ENCODE data around the gene DIRAS3. TPM values are rescaled to one million over a fixed set of nuclear protein-coding genes. Genes with fewer than 3 reads are reported as not detected.

The DIRAS3 gene
- total RNA-seq, 1 donor: 0.43 TPM

DNA sequence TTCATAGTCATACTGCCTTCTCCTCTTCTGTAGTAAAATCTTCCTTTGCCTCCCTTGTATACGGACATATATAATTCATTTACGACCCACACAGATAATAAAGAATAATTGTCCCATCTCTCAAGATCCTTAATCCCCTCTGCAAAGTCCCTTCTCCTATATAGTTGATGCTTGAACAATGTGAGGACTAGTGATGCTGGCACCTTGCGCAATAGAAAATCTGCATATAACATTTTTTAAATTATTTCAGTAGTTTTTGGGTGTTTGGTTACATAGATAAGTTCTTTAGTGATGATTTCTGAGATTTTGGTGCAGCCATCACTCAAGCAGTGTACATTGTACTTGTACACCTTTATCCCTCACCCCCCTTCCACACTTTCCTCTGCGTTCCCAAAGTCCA, 21.0 kb downstream of the DIRAS3 start:
- no peak overlapping the region for H3K4me3 ChIP-seq (ENCODE audit: low read depth, low read length)
- TF ChIP-seq, protein P1, sequence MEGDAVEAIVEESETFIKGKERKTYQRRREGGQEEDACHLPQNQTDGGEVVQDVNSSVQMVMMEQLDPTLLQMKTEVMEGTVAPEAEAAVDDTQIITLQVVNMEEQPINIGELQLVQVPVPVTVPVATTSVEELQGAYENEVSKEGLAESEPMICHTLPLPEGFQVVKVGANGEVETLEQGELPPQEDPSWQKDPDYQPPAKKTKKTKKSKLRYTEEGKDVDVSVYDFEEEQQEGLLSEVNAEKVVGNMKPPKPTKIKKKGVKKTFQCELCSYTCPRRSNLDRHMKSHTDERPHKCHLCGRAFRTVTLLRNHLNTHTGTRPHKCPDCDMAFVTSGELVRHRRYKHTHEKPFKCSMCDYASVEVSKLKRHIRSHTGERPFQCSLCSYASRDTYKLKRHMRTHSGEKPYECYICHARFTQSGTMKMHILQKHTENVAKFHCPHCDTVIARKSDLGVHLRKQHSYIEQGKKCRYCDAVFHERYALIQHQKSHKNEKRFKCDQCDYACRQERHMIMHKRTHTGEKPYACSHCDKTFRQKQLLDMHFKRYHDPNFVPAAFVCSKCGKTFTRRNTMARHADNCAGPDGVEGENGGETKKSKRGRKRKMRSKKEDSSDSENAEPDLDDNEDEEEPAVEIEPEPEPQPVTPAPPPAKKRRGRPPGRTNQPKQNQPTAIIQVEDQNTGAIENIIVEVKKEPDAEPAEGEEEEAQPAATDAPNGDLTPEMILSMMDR (IDR thresholded peaks at IDR 0.05; ENCODE audit: insufficient read depth, low read depth, low read length): no peak
- no peak for DNase-seq (ENCODE audit: low read depth)

DNA sequence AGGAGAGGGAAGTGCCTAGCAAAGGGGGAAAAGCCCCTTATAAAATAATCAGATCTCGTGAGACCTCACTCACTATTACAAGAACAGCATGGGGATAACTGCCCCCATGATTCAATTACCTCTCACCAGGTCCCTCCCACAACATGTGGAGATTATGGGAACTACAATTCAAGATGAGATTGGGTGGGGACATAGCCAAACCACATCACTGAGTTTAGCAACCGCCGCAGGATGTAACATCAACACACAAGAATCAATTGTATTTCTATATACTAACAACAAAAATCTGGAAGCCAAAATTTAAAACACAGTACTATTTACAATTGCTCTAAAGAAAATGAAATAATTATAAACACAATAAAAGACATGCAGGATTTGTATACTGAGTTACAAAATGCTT, 21.9 kb downstream of the DIRAS3 start:
- no peak for DNase-seq (ENCODE audit: low read depth)
- TF ChIP-seq, protein P1 (IDR thresholded peaks at IDR 0.05; ENCODE audit: insufficient read depth, low read depth, low read length): no peak

DNA sequence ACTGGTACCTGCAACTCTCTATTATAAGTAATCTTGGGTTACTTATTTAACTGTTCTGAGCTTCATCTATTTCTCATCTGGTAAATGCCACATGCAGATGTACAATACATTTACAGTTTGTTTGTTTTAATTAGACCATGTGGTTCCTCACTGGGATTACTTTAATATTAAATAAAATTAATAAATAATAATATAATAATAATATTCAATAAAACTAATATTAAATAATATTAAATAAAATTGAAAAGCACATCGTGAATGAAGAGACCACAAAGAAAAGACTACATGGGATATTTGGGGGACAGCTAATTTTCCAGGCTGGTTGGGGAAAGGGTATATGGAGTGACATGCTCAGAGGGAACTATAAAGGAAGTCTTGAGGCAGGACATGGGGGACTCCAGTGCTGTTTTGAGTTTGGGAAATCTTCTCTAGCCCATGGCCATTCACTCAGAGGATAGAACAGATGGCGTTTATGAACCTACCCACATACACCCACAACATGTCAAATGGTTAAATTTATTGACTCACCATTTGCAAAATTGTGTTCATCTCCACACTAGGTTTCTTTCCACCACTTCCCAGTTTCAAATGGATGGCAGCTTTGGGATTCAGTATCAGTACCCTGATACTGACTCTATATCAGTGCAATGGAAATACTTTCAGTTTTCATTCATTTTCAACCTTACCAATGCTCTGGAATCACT, 25.6 kb downstream of the DIRAS3 start:
- DNase-seq (ENCODE audit: low read depth): no peak
- H3K4me3 ChIP-seq (ENCODE audit: low read depth, low read length): no peak overlapping the region
- TF ChIP-seq, protein P1 (IDR thresholded peaks at IDR 0.05; ENCODE audit: insufficient read depth, low read depth, low read length): no peak

More for the DNA sequence above, 21.9 kb downstream of the DIRAS3 start:
- H3K4me3 ChIP-seq (ENCODE audit: low read depth, low read length): no peak overlapping the region

DNA sequence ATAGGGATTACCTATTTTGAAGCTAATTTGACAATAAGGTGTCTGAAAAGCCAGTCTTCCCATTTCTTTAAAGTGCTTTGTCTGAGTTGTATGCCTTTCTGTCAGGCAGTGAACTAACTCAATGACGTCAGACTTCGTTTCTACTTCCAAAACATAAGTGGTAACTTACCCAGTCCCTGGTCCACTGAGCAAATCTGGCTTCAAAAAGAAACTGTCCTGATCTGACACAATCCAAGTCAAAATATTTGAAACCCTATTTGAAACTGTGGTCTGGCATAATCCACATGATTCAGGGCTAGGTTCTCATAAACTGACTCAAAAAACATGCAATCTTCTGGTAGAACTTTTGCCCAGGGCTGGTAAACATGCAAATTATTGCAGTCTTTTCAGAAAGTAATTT, 34.0 kb downstream of the DIRAS3 start:
- TF ChIP-seq, protein P1 (IDR thresholded peaks at IDR 0.05; ENCODE audit: insufficient read depth, low read depth, low read length): no peak
- peak; percentile 42 for DNase-seq (ENCODE audit: low read depth)

DNA sequence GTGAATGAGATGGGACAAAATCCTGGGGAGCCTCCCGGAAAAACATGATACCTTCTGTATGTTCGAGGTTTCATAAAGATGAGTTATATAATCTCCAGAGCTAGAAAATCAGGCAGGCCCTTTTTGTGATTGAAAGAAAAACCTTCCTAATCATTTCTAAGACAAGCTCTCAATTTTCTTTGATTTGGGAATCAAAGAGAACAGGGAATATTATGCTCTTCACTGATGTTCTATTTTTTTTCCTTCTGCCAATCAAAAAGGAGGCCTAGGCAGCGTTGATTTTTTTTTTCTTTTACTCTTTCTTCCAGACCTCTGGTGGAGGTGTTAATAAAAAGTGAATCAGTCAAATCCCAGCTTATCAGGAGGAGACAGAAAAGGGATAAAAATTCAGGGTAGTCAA, 34.5 kb downstream of the DIRAS3 start:
- no peak for DNase-seq (ENCODE audit: low read depth)
- TF ChIP-seq, protein P1 (IDR thresholded peaks at IDR 0.05; ENCODE audit: insufficient read depth, low read depth, low read length): no peak
- no peak overlapping the region for H3K4me3 ChIP-seq (ENCODE audit: low read depth, low read length)

More for the DNA sequence above, 34.0 kb downstream of the DIRAS3 start:
- H3K4me3 ChIP-seq (ENCODE audit: low read depth, low read length): no peak overlapping the region

DNA sequence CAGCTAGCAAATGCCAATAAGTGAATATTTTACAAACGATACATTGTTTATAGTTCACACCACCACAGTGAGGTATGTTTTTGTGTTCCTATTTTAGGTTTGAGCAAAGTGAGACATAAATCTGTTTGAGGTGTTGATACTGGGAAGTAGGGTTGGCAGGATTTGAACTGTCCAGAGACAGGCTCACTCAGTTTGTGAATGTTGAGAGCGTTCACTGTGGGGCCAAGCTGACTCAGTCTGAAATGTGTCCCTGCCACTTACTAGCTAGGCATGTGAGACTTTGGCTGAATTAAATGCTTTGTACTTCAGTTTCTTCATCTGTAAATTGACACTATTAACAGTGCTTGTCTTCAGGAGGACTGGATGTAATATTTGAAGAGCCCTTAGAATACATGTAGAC, 35.1 kb downstream of the DIRAS3 start:
- no peak for DNase-seq (ENCODE audit: low read depth)
- TF ChIP-seq, protein P1 (IDR thresholded peaks at IDR 0.05; ENCODE audit: insufficient read depth, low read depth, low read length): no peak
- no peak overlapping the region for H3K4me3 ChIP-seq (ENCODE audit: low read depth, low read length)

DNA sequence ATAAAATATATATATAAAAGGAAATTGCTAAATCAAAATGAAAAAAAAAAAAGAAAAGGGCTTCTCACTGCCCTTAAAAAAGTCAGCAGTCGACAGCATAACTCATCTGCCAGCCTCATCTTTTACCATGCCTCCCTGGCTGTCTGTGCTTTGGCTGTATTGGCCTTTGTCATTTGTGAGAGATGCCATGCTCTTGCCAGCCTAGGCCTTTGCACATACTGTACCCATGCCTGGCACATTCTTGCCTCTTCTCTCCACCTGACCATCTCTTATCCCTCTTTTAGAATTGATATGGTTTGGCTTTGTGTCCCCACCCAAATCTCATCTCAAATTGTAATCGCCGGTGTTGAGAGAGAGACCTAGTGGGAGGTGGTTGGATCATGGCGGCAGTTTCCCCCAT, 37.1 kb downstream of the DIRAS3 start:
- TF ChIP-seq, protein P1 (IDR thresholded peaks at IDR 0.05; ENCODE audit: insufficient read depth, low read depth, low read length): no peak
- no peak for DNase-seq (ENCODE audit: low read depth)
- no peak overlapping the region for H3K4me3 ChIP-seq (ENCODE audit: low read depth, low read length)

Measured in fibroblast of villous mesenchyme (primary cell).